Activated T-helper 17 cell treated with anti-CD3 and anti-CD28 coated beads, Interleukin-2, amount 50 U/mL, for 72 hours (primary cell): ENCODE results near the gene DRICH1. TPM values are rescaled to one million over a fixed set of nuclear protein-coding genes. Genes with fewer than 3 reads are reported as not detected.
A peak's percentile ranks its signal among the peaks of the same experiment; 100 is the strongest.
"Not testable (repeated sequence)": the region's sequence is repeated elsewhere in the genome, so short reads cannot be mapped to it uniquely, and the experiment has no call there.

Experiments used
- ATAC-seq: fragments of 150-1000 bp; cut with Tn5 transposase; replicated peaks from 2 replicates; pipeline ENCODE4 v1.10.0; 2021; ENCODE audit warnings: mild to moderate bottlenecking, moderate library complexity
- H3K27ac Mint-ChIP-seq: one replicate; pipeline ENCODE4 v1.8.0; 2022; ENCODE audit warnings: mixed read lengths
- H3K27me3 Mint-ChIP-seq: one replicate; pipeline ENCODE4 v1.8.0; 2022; ENCODE audit warnings: mixed read lengths
- H3K36me3 Mint-ChIP-seq: one replicate; pipeline ENCODE4 v1.8.0; 2022; ENCODE audit warnings: low read depth, mild to moderate bottlenecking, mixed read lengths
- H3K4me1 Mint-ChIP-seq: one replicate; pipeline ENCODE4 v1.8.0; 2022; ENCODE audit warnings: mixed read lengths
- H3K4me3 Mint-ChIP-seq: one replicate; pipeline ENCODE4 v1.8.0; 2022; ENCODE audit warnings: mild to moderate bottlenecking, mixed read lengths
- H3K9me3 Mint-ChIP-seq: one replicate; pipeline ENCODE4 v1.8.0; 2022; ENCODE audit warnings: mixed read lengths
- total RNA-seq, 2 donors: library from RNA; stranded (reverse); gene quantifications; one replicate each; pipeline ENCODE4 v1.2.3, GENCODE V29; 2022

The DRICH1 gene
- total RNA-seq, 2 donors from 2014 or later, result 0.40 TPM; not detected in 1

GRCh38 chr22:23670378-23671295 is 38.5 kb upstream of the DRICH1 start:
- Mint-ChIP-seq H3K4me1 (no peaks in the 10 kb centered on the region), H3K36me3 (peaks cover 4% of the 10 kb centered on the region), H3K9me3 (no peaks in the 10 kb centered on the region), H3K27me3 (no peaks in the 10 kb centered on the region), H3K27ac (no peak overlapping the region), H3K4me3 (no peak overlapping the region)
- ATAC-seq, result no peak

- ATAC-seq, H3K9me3 Mint-ChIP-seq, H3K4me3 Mint-ChIP-seq, H3K27ac Mint-ChIP-seq, H3K27me3 Mint-ChIP-seq, H3K4me1 Mint-ChIP-seq: not testable (repeated sequence)
- peaks cover 67% of the 10 kb centered on the region for H3K36me3 Mint-ChIP-seq
Observed at GRCh38 chr22:23660381-23660780, 28.3 kb upstream of the DRICH1 start.

GRCh38 chr22:23657727-23658126 is 25.6 kb upstream of the DRICH1 start:
- Mint-ChIP-seq H3K36me3 (peaks cover 44% of the 10 kb centered on the region), H3K4me3 (no peak overlapping the region), H3K9me3 (no peaks in the 10 kb centered on the region), H3K4me1 (no peaks in the 10 kb centered on the region), H3K27me3 (no peaks in the 10 kb centered on the region), H3K27ac (no peak overlapping the region)
- no peak for ATAC-seq

GRCh38 chr22:23655891-23656475 is 23.9 kb upstream of the DRICH1 start:
- ATAC-seq, result no peak
- H3K4me3 Mint-ChIP-seq, result no peak overlapping the region
- no peaks in the 10 kb centered on the region for H3K9me3 Mint-ChIP-seq
- no peaks in the 10 kb centered on the region for H3K4me1 Mint-ChIP-seq
- peaks cover 34% of the 10 kb centered on the region for H3K36me3 Mint-ChIP-seq
- H3K27me3 Mint-ChIP-seq, result no peaks in the 10 kb centered on the region
- no peak overlapping the region for H3K27ac Mint-ChIP-seq

GRCh38 chr22:23652711-23653110 is 20.6 kb upstream of the DRICH1 start:
- Mint-ChIP-seq H3K27me3 (no peaks in the 10 kb centered on the region), H3K9me3 (no peaks in the 10 kb centered on the region), H3K4me3 (no peak overlapping the region), H3K27ac (no peak overlapping the region), H3K36me3 (peaks cover 9% of the 10 kb centered on the region), H3K4me1 (no peaks in the 10 kb centered on the region)
- ATAC-seq, result no peak

GRCh38 chr22:23652286-23652685 is 20.2 kb upstream of the DRICH1 start:
- peaks cover 5% of the 10 kb centered on the region for H3K36me3 Mint-ChIP-seq
- no peaks in the 10 kb centered on the region for H3K9me3 Mint-ChIP-seq
- no peak overlapping the region for H3K4me3 Mint-ChIP-seq
- H3K27me3 Mint-ChIP-seq, result no peaks in the 10 kb centered on the region
- ATAC-seq, result no peak
- no peaks in the 10 kb centered on the region for H3K4me1 Mint-ChIP-seq
- H3K27ac Mint-ChIP-seq, result no peak overlapping the region

- ATAC-seq, result no peak
- Mint-ChIP-seq H3K4me3 (no peak overlapping the region), H3K4me1 (no peaks in the 10 kb centered on the region), H3K36me3 (no peaks in the 10 kb centered on the region), H3K27ac (no peak overlapping the region), H3K27me3 (no peaks in the 10 kb centered on the region), H3K9me3 (no peaks in the 10 kb centered on the region)
Observed at GRCh38 chr22:23651676-23652075, 19.6 kb upstream of the DRICH1 start.

GRCh38 chr22:23649071-23649501 is 17.0 kb upstream of the DRICH1 start:
- Mint-ChIP-seq H3K4me1 (no peaks in the 10 kb centered on the region), H3K27me3 (no peaks in the 10 kb centered on the region), H3K27ac (no peak overlapping the region)

GRCh38 chr22:23646526-23646925 is 14.4 kb upstream of the DRICH1 start:
- not testable (repeated sequence) for H3K4me1 Mint-ChIP-seq, H3K27me3 Mint-ChIP-seq, H3K4me3 Mint-ChIP-seq, H3K27ac Mint-ChIP-seq, ATAC-seq, H3K36me3 Mint-ChIP-seq, H3K9me3 Mint-ChIP-seq

More at GRCh38 chr22:23649071-23649501, 17.0 kb upstream of the DRICH1 start:
- Mint-ChIP-seq H3K9me3 (no peaks in the 10 kb centered on the region), H3K36me3 (no peaks in the 10 kb centered on the region), H3K4me3 (no peak overlapping the region)
- ATAC-seq, result no peak

GRCh38 chr22:23640206-23640605 is 8.1 kb upstream of the DRICH1 start:
- not testable (repeated sequence) for H3K4me1 Mint-ChIP-seq, H3K9me3 Mint-ChIP-seq, H3K4me3 Mint-ChIP-seq, ATAC-seq, H3K27me3 Mint-ChIP-seq, H3K36me3 Mint-ChIP-seq
- peak overlapping the region; percentile 22 for H3K27ac Mint-ChIP-seq

GRCh38 chr22:23639661-23640060 is 7.5 kb upstream of the DRICH1 start:
- Mint-ChIP-seq H3K9me3 (no peaks in the 10 kb centered on the region), H3K4me1 (no peaks in the 10 kb centered on the region), H3K27ac (peak overlapping the region; percentile 22), H3K27me3 (no peaks in the 10 kb centered on the region), H3K4me3 (no peak overlapping the region), H3K36me3 (no peaks in the 10 kb centered on the region)
- ATAC-seq, result no peak

- no peak overlapping the region for H3K27ac Mint-ChIP-seq
Observed at GRCh38 chr22:23638611-23639010, 6.5 kb upstream of the DRICH1 start.

GRCh38 chr22:23635291-23635690 is 3.2 kb upstream of the DRICH1 start:
- H3K4me1 Mint-ChIP-seq, H3K4me3 Mint-ChIP-seq, ATAC-seq, H3K36me3 Mint-ChIP-seq, H3K27ac Mint-ChIP-seq, H3K9me3 Mint-ChIP-seq, H3K27me3 Mint-ChIP-seq: not testable (repeated sequence)

More at GRCh38 chr22:23638611-23639010, 6.5 kb upstream of the DRICH1 start:
- peaks cover 5% of the 10 kb centered on the region for H3K36me3 Mint-ChIP-seq
- ATAC-seq, result no peak
- H3K4me3 Mint-ChIP-seq, result no peak overlapping the region
- no peaks in the 10 kb centered on the region for H3K27me3 Mint-ChIP-seq
- H3K4me1 Mint-ChIP-seq, result no peaks in the 10 kb centered on the region
- H3K9me3 Mint-ChIP-seq, result no peaks in the 10 kb centered on the region

GRCh38 chr22:23628056-23628743 is 3.9 kb downstream of the DRICH1 start:
- not testable (repeated sequence) for H3K9me3 Mint-ChIP-seq, H3K36me3 Mint-ChIP-seq, ATAC-seq, H3K27me3 Mint-ChIP-seq, H3K27ac Mint-ChIP-seq, H3K4me3 Mint-ChIP-seq, H3K4me1 Mint-ChIP-seq
